NCI-H128 (cell line): Measurements from ENCODE around the gene LINC00237.

ENCODE experiments used
- DNase-seq: peaks from one replicate; lab custom pipeline; 2025; ENCODE audit not compliant: unreplicated experiment; lab: John Stamatoyannopoulos, UW

LINC00237 gene

GRCh38 chr20:21106171-21107017, at the start of gene LINC00237:
TSS of gene LINC00237 (minus strand) at chr20:21106358.
- no peak for DNase-seq

- DNase-seq, result no peak
Observed at GRCh38 chr20:21155268-21155667, 49.1 kb upstream of the LINC00237 start.

- no peak for DNase-seq
Observed at GRCh38 chr20:21154692-21155091, 48.5 kb upstream of the LINC00237 start.

GRCh38 chr20:21151791-21152190, 45.6 kb upstream of the LINC00237 start:
- no peak for DNase-seq

GRCh38 chr20:21149344-21149743, 43.2 kb upstream of the LINC00237 start:
- no peak for DNase-seq

GRCh38 chr20:21147593-21147992, 41.4 kb upstream of the LINC00237 start:
- DNase-seq, result no peak

GRCh38 chr20:21146215-21146614, 40.1 kb upstream of the LINC00237 start:
- DNase-seq, result no peak

GRCh38 chr20:21145424-21145823, 39.3 kb upstream of the LINC00237 start:
- DNase-seq, result no peak

GRCh38 chr20:21143194-21143890, 37.2 kb upstream of the LINC00237 start:
- DNase-seq, result no peak

GRCh38 chr20:21141825-21142224, 35.7 kb upstream of the LINC00237 start:
- DNase-seq, result no peak

- no peak for DNase-seq
Observed at GRCh38 chr20:21139881-21140566, 33.9 kb upstream of the LINC00237 start.

- DNase-seq, result no peak
Observed at GRCh38 chr20:21137078-21137477, 30.9 kb upstream of the LINC00237 start.

GRCh38 chr20:21136015-21136732, 30.0 kb upstream of the LINC00237 start:
- DNase-seq, result no peak

GRCh38 chr20:21134883-21135493, 28.8 kb upstream of the LINC00237 start:
- DNase-seq, result no peak

- no peak for DNase-seq
Observed at GRCh38 chr20:21133917-21134622, 27.9 kb upstream of the LINC00237 start.

- no peak for DNase-seq
Observed at GRCh38 chr20:21133404-21133803, 27.2 kb upstream of the LINC00237 start.

GRCh38 chr20:21129861-21130260, 23.7 kb upstream of the LINC00237 start:
- no peak for DNase-seq

- no peak for DNase-seq
Observed at GRCh38 chr20:21127201-21127981, 21.2 kb upstream of the LINC00237 start.

- DNase-seq, result no peak
Observed at GRCh38 chr20:21126581-21126870, 20.4 kb upstream of the LINC00237 start.
